HepG2 (cell line): ENCODE data around the gene SREBF1. TPM values are rescaled to one million over a fixed set of nuclear protein-coding genes. Genes with fewer than 3 reads are reported as not detected.

Source experiments
- DBP ChIP-seq: sonication (generic); formaldehyde crosslinking; IDR thresholded peaks from 2 replicates; pipeline ENCODE4 v1.4.0; 2020; ENCODE audit warnings: missing genetic modification reagents; ENCODE audit errors: not compliant biosample characterization
- FOXJ3 ChIP-seq: sonication (generic); formaldehyde crosslinking; IDR thresholded peaks from 2 replicates; pipeline ENCODE4 v1.4.0; 2020; ENCODE audit warnings: missing genetic modification reagents, mild to moderate bottlenecking, borderline replicate concordance
- FOXP1 ChIP-seq, 2 experiments: fragments of 450-650 bp in 1 of 2; IDR thresholded peaks; 2 replicates each; pipeline ENCODE4 v1.6.1; 2017 to 2018; ENCODE audit warnings: antibody characterized with exemption in 1 of 2
- HDAC6 ChIP-seq: fragments of 200-600 bp; sonication (generic); IDR thresholded peaks from 2 replicates; pipeline ENCODE4 v1.7.0; 2017; ENCODE audit warnings: mild to moderate bottlenecking, antibody characterized with exemption, low read length, low read depth
- HMGA1 ChIP-seq: sonication (generic); formaldehyde crosslinking; conservative IDR thresholded peaks from 2 replicates; pipeline ENCODE4 v1.4.0; 2020; ENCODE audit warnings: missing genetic modification reagents
- IKZF5 ChIP-seq: IDR thresholded peaks from 2 replicates; pipeline ENCODE4 v1.6.1; 2018; ENCODE audit warnings: missing genetic modification reagents, mild to moderate bottlenecking, missing compliant biosample characterization
- MEIS2 ChIP-seq: sonication (generic); formaldehyde crosslinking; IDR thresholded peaks from 2 replicates; pipeline ENCODE4 v1.9.0; 2021; ENCODE audit warnings: mild to moderate bottlenecking, missing genetic modification reagents
- NFE2L2 ChIP-seq: fragments of 150-350 bp; IDR thresholded peaks from 2 replicates; pipeline ENCODE4 v1.6.1; 2014; ENCODE audit warnings: low read length
- SP1 ChIP-seq, 2 experiments: fragments of 450-650 bp in 1 of 2; sonication (generic) in 1 of 2; formaldehyde crosslinking in 1 of 2; IDR thresholded peaks; 2 replicates each; pipeline versions ENCODE4 v1.4.0 to v1.6.1; 2016 to 2020; ENCODE audit warnings: missing genetic modification reagents in 1 of 2
- SRSF4 ChIP-seq: fragments of 200-400 bp; formaldehyde crosslinking; IDR thresholded peaks from one replicate; pipeline ENCODE4 v1.6.1; 2018; ENCODE audit warnings: mild to moderate bottlenecking, low read depth, low read length, moderate library complexity; ENCODE audit not compliant: poor library complexity, severe bottlenecking
- TFDP2 ChIP-seq: sonication (generic); formaldehyde crosslinking; IDR thresholded peaks from 2 replicates; pipeline ENCODE4 v1.4.0; 2020; ENCODE audit warnings: missing genetic modification reagents
- U2AF2 ChIP-seq: fragments of 200-400 bp; formaldehyde crosslinking; IDR thresholded peaks from 2 replicates; pipeline ENCODE4 v1.6.1; 2017; ENCODE audit warnings: low read depth, mild to moderate bottlenecking, low read length
- ZBTB20 ChIP-seq: sonication (generic); formaldehyde crosslinking; IDR thresholded peaks from 2 replicates; pipeline ENCODE4 v1.8.1; 2023; ENCODE audit warnings: missing genetic modification reagents, low read depth, mild to moderate bottlenecking, borderline replicate concordance
- ZNF136 ChIP-seq: sonication (generic); formaldehyde crosslinking; IDR thresholded peaks from 2 replicates; pipeline ENCODE4 v1.8.1; 2022; ENCODE audit warnings: low read depth, mild to moderate bottlenecking, moderate library complexity, missing genetic modification reagents
- ZNF776 ChIP-seq: sonication (generic); formaldehyde crosslinking; IDR thresholded peaks from 2 replicates; pipeline ENCODE4 v1.4.0; 2020; ENCODE audit warnings: mild to moderate bottlenecking, missing genetic modification reagents
- polyA plus RNA-seq, 8 experiments: library from polyadenylated mRNA; depleted of rRNA in 3 of 8; stranded (reverse) in 7 of 8; unstranded in 1 of 8; fragments of >200 nt; fragmentation: Illumina TruSeq in 4 of 8; extraction: Trizol in 4 of 8; gene quantifications; 2 replicates each; pipeline versions ENCODE4 v1.2.1 to v1.2.3, GENCODE V29; 2011 to 2016; ENCODE audit warnings: low read depth in 4 of 8, missing spikeins in 1 of 8, mixed read lengths in 1 of 8; ENCODE audit not compliant: insufficient read depth in 1 of 8
- total RNA-seq, 5 experiments: library from RNA; depleted of rRNA; stranded (reverse); fragments of >200 nt; fragmentation: Illumina TruSeq; extraction: Trizol; gene quantifications; 2 replicates each; pipeline ENCODE4 v1.2.3, GENCODE V29; 2016; ENCODE audit warnings: low read depth in 1 of 5
- TF ChIP-seq, protein P1 (sequence below): sonication (generic); formaldehyde crosslinking; IDR thresholded peaks from 2 replicates; pipeline ENCODE4 v1.4.0; 2020; ENCODE audit warnings: missing genetic modification reagents, borderline replicate concordance
- TF ChIP-seq, protein P2 (sequence below): sonication (generic); IDR thresholded peaks from 2 replicates; pipeline ENCODE4 v1.6.1; 2016; ENCODE audit warnings: low read depth, borderline replicate concordance
- TF ChIP-seq, protein P3 (sequence below): sonication (generic); formaldehyde crosslinking; conservative IDR thresholded peaks from 2 replicates; pipeline ENCODE4 v1.4.0; 2020; ENCODE audit warnings: missing genetic modification reagents
- TF ChIP-seq, protein P4 (sequence below): sonication (generic); formaldehyde crosslinking; IDR thresholded peaks from 2 replicates; pipeline ENCODE4 v1.8.1; 2023; ENCODE audit warnings: mild to moderate bottlenecking, missing genetic modification reagents

Gene SREBF1
- total and polyA plus RNA-seq, 2 of the 13 experiments (the other 11 are each of a cell fraction or from before 2014, with no cell fraction given) = 34.3 to 38.0 TPM

GRCh38 chr17:17783116-17783824, 53.5 kb downstream of the SREBF1 start (continued):
- TF ChIP-seq ZBTB20 (CRISPR knock-in tag) (no peak), MEIS2 (CRISPR knock-in tag) (peak; percentile 27; the same call in 1 of the 2 replicates), IKZF5 (no peak), HMGA1 (CRISPR knock-in tag) (no peak), ZNF136 (CRISPR knock-in tag) (no peak), TFDP2 (0 out of 2 replicates have a peak, but pooled peaks have one; percentile 18), FOXJ3 (CRISPR knock-in tag) (no peak), U2AF2 (no peak), FOXP1 (IDR thresholded peaks at IDR 0.05) (no peak), FOXP1 (CRISPR knock-in tag; IDR thresholded peaks at IDR 0.05) (no peak), NFE2L2 (no peak), SRSF4 (no peak), ZNF776 (CRISPR knock-in tag) (no peak), SP1 (IDR thresholded peaks at IDR 0.05) (no peak), SP1 (CRISPR knock-in tag; IDR thresholded peaks at IDR 0.05) (no peak), DBP (CRISPR knock-in tag) (no peak), HDAC6 (no peak)
- TF ChIP-seq, protein P1, sequence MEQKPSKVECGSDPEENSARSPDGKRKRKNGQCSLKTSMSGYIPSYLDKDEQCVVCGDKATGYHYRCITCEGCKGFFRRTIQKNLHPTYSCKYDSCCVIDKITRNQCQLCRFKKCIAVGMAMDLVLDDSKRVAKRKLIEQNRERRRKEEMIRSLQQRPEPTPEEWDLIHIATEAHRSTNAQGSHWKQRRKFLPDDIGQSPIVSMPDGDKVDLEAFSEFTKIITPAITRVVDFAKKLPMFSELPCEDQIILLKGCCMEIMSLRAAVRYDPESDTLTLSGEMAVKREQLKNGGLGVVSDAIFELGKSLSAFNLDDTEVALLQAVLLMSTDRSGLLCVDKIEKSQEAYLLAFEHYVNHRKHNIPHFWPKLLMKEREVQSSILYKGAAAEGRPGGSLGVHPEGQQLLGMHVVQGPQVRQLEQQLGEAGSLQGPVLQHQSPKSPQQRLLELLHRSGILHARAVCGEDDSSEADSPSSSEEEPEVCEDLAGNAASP (CRISPR knock-in tag) = peak; percentile 55; the same call in 1 of the 2 replicates
- TF ChIP-seq, protein P2, sequence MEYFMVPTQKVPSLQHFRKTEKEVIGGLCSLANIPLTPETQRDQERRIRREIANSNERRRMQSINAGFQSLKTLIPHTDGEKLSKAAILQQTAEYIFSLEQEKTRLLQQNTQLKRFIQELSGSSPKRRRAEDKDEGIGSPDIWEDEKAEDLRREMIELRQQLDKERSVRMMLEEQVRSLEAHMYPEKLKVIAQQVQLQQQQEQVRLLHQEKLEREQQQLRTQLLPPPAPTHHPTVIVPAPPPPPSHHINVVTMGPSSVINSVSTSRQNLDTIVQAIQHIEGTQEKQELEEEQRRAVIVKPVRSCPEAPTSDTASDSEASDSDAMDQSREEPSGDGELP = peak; percentile 9; the same call in 1 of the 2 replicates
- TF ChIP-seq, protein P3, sequence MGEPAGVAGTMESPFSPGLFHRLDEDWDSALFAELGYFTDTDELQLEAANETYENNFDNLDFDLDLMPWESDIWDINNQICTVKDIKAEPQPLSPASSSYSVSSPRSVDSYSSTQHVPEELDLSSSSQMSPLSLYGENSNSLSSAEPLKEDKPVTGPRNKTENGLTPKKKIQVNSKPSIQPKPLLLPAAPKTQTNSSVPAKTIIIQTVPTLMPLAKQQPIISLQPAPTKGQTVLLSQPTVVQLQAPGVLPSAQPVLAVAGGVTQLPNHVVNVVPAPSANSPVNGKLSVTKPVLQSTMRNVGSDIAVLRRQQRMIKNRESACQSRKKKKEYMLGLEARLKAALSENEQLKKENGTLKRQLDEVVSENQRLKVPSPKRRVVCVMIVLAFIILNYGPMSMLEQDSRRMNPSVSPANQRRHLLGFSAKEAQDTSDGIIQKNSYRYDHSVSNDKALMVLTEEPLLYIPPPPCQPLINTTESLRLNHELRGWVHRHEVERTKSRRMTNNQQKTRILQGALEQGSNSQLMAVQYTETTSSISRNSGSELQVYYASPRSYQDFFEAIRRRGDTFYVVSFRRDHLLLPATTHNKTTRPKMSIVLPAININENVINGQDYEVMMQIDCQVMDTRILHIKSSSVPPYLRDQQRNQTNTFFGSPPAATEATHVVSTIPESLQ = no peak
- TF ChIP-seq, protein P4, sequence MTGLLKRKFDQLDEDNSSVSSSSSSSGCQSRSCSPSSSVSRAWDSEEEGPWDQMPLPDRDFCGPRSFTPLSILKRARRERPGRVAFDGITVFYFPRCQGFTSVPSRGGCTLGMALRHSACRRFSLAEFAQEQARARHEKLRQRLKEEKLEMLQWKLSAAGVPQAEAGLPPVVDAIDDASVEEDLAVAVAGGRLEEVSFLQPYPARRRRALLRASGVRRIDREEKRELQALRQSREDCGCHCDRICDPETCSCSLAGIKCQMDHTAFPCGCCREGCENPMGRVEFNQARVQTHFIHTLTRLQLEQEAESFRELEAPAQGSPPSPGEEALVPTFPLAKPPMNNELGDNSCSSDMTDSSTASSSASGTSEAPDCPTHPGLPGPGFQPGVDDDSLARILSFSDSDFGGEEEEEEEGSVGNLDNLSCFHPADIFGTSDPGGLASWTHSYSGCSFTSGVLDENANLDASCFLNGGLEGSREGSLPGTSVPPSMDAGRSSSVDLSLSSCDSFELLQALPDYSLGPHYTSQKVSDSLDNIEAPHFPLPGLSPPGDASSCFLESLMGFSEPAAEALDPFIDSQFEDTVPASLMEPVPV (CRISPR knock-in tag) = no peak
